Measurements from ENCODE around the gene MVD. TPM values are rescaled to one million over a fixed set of nuclear protein-coding genes. Genes with fewer than 3 reads are reported as not detected.
"Not testable (repeated sequence)": the region's sequence is repeated elsewhere in the genome, so short reads cannot be mapped to it uniquely, and the experiment has no call there.

MVD gene
- total RNA-seq, 4 donors from 2014 or later: 36.8 to 107 (median 60.6) TPM

DNA sequence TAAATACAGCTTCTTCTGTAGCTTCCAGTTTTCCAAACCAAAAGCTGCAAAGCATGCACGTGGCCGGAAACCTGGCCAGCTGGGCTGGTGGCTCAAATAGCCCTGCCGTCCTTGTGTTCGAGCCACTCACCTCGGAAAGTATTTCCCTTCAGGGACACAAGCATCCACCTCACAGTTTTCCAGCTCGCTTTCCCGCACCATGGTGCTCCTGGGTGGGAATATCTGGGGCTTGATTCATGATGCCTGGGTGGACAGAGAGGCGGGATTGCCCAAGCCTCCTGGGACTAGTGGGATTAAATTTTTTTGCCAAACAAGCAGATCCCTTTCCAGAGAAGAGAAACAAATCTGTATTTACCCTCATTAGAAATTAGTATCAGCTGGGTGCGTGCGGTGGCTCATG lies 7.1 kb upstream of the MVD start:
- Histone ChIP-seq H3K27ac (no peak overlapping the region), H3K4me1 (no peaks in the 10 kb centered on the region), H3K27me3 (no peaks in the 10 kb centered on the region), H3K9me3 (no peaks in the 10 kb centered on the region), H3K36me3 (no peaks in the 10 kb centered on the region), H3K4me3 (no peak overlapping the region)
- no peak for DNase-seq
- TF ChIP-seq, protein P1, sequence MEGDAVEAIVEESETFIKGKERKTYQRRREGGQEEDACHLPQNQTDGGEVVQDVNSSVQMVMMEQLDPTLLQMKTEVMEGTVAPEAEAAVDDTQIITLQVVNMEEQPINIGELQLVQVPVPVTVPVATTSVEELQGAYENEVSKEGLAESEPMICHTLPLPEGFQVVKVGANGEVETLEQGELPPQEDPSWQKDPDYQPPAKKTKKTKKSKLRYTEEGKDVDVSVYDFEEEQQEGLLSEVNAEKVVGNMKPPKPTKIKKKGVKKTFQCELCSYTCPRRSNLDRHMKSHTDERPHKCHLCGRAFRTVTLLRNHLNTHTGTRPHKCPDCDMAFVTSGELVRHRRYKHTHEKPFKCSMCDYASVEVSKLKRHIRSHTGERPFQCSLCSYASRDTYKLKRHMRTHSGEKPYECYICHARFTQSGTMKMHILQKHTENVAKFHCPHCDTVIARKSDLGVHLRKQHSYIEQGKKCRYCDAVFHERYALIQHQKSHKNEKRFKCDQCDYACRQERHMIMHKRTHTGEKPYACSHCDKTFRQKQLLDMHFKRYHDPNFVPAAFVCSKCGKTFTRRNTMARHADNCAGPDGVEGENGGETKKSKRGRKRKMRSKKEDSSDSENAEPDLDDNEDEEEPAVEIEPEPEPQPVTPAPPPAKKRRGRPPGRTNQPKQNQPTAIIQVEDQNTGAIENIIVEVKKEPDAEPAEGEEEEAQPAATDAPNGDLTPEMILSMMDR (IDR thresholded peaks at IDR 0.05): no peak
- no peak for TF ChIP-seq POLR2A (IDR thresholded peaks at IDR 0.05)

DNA sequence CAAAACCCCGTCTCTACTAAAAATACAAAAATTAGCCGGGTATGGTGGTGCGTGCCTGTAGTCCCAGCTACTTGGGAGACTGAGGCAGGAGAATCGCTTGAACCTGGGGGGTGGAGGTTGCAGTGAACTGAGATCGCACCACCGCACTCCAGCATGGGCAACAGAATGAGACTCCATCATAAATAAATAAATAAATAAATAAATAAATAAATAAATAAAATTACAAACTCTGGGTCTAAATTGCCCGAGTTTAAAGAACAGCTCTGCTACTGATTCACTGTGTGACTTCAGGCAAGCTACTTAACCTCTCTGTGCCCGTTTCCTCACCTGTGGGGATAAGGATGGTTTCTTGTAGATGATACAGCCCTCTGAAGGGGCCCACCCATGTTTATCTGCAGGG lies 6.6 kb upstream of the MVD start:
- H3K4me3 ChIP-seq, H3K27me3 ChIP-seq, H3K36me3 ChIP-seq, H3K9me3 ChIP-seq, H3K27ac ChIP-seq, DNase-seq, H3K4me1 ChIP-seq: not testable (repeated sequence)

DNA sequence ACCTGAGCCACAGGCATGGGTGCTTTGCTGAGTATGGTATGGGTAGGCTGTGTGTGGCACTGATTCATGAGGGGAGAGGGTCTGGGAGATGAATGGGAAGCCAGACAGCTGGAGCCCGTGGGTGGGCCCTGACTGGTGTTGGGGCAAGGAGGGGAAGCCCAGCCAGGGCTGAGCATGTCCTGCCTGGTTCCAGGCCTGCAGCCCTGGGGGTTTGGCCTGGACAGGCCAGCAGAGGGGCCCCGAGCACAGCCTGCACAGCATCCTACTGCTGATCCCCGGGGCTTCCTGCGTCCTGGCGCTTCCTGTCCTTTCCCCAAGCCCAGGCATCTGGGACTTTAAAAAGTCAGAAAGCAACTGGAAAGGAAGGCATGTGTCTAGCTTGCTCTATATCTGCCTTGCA lies 4.6 kb upstream of the MVD start:
- peaks cover 0 to 10% (median 2%) of the 10 kb centered on the region in 4 donors for H3K4me1 ChIP-seq
- no peaks in the 10 kb centered on the region for H3K9me3 ChIP-seq
- no peaks in the 10 kb centered on the region for H3K36me3 ChIP-seq
- no peak for DNase-seq
- H3K27ac ChIP-seq: no peak overlapping the region
- no peak overlapping the region for H3K4me3 ChIP-seq
- no peak for TF ChIP-seq POLR2A (IDR thresholded peaks at IDR 0.05)
- TF ChIP-seq, protein P1 (IDR thresholded peaks at IDR 0.05): no peak
- H3K27me3 ChIP-seq: no peaks in the 10 kb centered on the region

DNA sequence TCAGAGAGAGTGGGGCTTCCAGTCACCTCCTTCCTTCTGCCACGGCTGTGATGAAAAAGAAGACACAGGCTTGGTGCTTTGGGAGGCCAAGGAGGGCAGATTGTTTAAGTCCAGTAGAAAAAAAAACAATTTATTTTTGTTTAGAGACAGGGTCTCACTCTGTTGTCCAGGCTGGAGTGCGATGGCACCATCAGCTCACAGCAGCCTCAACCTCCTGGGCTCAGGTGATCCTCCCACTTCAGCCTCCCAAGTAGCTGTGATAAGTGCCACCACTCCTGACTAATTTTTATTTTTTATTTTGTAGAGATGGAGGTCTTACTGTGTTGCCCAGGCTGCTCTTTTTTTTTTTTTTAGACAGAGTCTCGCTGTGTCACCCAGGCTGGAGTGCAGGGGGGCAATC lies 2.7 kb upstream of the MVD start:
- Histone ChIP-seq H3K4me1 (peaks cover 0 to 24% (median 2%) of the 10 kb centered on the region in 4 donors), H3K36me3 (no peaks in the 10 kb centered on the region), H3K27ac (no peak overlapping the region), H3K9me3 (no peaks in the 10 kb centered on the region), H3K4me3 (no peak overlapping the region), H3K27me3 (no peaks in the 10 kb centered on the region)
- no peak for DNase-seq
- TF ChIP-seq, protein P1 (IDR thresholded peaks at IDR 0.05): no peak
- no peak for TF ChIP-seq POLR2A (IDR thresholded peaks at IDR 0.05)

DNA sequence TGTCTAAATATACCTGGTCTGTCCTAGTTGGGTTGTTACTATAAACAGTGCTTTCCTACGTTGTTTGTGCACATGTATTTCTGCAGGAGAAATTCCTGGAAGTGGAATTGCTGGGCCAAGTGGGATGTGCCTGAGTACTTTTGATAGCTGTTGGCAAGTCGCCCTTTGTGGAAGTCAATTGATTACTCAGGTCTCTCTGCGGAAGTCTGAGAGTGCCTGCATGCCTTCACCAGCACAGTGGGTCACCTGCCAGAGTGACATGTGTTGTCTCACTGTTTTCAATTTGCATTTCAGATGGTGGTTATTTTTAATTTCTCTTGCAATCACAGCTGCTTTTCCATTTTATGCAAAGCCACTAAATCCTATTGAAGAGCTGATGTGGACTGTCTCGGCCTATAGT lies 2.3 kb upstream of the MVD start:
- DNase-seq: no peak
- H3K27ac ChIP-seq: no peak overlapping the region
- H3K27me3 ChIP-seq: no peaks in the 10 kb centered on the region
- no peaks in the 10 kb centered on the region for H3K9me3 ChIP-seq
- TF ChIP-seq, protein P1 (IDR thresholded peaks at IDR 0.05): no peak
- TF ChIP-seq POLR2A (IDR thresholded peaks at IDR 0.05): no peak
- no peak overlapping the region for H3K4me3 ChIP-seq
- H3K36me3 ChIP-seq: no peaks in the 10 kb centered on the region
- H3K4me1 ChIP-seq: peaks cover 0 to 27% (median 2%) of the 10 kb centered on the region in 4 donors

DNA sequence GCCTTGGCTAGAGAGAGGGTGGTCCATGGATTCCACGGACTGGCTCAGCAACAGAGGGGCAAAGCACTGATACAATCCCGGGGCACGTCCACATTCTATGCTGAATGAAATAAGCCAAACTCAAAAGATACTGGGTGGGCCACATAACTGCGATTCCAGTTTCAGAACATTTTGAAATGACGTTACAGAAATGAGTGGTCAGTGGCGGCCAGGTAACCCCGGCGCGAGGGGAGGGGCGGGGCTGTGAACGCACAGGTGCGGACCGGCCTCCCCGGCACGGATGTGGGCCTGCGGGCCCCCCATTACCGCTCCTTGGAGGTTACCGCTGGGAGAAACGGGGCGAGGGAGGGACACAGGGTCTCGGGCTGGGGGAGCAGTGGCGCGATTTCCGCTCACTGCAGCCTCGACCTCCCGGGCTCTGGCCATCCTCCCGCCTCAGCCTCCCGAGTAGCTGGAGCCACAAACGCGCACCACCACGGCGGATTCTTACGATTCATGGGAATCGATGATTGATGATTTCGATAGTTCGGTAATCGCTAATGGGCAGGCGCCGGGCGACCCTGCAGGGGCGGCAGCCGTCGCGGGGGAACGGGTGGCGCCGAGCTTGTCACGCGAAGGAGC lies 559 bp downstream of the MVD start:
- TF ChIP-seq POLR2A (IDR thresholded peaks at IDR 0.05): no peak
- TF ChIP-seq, protein P1 (IDR thresholded peaks at IDR 0.05): no peak
- peak overlapping the region; percentile 75 to 98 (median 92) for H3K4me3 ChIP-seq
- H3K36me3 ChIP-seq: peaks cover 0 to 7% (median 0%) of the 10 kb centered on the region in 3 donors
- H3K9me3 ChIP-seq: no peaks in the 10 kb centered on the region
- H3K4me1 ChIP-seq: peaks cover 0 to 33% (median 2%) of the 10 kb centered on the region in 4 donors
- DNase-seq: peak in 1 of 3 donors; percentile 52
- H3K27ac ChIP-seq: peak overlapping the region; percentile 84 to 96 (median 94)
- no peaks in the 10 kb centered on the region for H3K27me3 ChIP-seq
